GM19351 (cell line): ENCODE data around the gene FSTL4.

Experiments used
- ATAC-seq: cut with Tn5 transposase; IDR thresholded peaks from one replicate; pipeline ENCODE4 v1.9.1; 2021; ENCODE audit warnings: mild to moderate bottlenecking, moderate library complexity; ENCODE audit not compliant: unreplicated experiment

FSTL4 gene

DNA sequence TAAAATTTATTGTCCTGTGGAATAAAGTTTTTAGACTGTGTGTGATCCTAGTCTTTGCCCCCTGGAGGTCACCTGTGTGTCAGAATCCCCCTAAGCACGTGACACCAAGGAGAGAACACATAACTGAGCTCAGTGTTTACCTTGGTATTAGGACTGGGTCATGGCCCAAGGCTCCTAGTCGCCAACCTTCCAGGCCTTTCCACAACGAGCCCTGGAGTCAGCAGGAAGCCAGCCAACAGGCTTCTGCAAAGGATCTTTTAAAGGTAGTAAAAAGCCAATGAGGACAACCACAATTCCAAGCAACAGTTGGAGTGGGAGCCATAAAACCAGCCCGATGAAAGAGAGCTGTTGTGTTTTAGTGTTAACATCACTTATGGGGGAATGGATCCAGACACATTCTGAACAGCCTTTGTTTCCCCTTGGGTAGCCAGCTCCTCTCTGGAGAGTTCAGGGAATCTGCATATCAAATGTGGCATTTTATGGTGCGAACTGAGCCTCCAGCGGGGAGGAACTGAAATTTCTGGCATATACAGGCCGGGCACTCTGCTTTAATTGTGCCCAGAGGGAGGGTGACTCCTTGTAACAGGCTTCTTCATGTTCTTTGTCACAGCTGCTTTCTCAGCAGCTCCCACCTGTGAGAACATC, 239.9 kb downstream of the FSTL4 start:
- ATAC-seq: no peak

DNA sequence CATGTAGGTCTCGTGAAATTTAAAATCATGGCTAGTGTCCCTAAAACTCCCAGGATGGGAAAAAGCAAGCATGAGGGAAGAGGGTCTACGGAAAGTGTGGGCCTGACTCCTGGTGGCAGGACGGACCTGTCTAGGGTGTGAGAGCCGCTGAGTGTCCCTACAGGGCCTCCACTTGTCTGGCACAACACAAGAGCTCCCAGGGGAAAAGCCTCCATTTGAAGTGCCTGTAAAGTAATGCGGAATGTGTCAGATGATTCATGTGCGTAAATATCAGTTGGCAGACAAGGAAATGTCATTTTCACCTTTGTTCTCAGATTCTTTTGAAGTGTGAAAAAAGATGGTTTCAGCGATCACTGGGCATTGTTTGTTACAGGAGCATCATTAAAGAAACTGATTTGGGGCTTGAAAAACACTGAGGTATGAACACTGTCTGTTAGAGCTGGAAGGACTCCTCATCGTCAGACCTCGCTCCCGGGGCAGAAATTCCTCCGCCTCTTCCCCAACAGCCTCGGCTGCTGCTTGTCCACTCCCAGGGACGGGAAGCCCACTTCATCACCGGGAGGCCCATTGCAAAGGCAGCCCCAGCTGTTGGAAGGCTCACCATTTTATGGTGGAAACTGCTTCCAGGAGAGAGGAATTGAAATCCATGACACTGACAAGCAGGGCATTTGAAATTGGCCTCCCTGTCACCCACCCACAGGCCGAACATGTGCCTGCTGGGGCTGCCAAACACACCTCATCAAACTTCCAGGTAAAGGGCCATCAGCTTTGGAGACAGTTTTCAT, 240.8 kb downstream of the FSTL4 start:
- no peak for ATAC-seq

DNA sequence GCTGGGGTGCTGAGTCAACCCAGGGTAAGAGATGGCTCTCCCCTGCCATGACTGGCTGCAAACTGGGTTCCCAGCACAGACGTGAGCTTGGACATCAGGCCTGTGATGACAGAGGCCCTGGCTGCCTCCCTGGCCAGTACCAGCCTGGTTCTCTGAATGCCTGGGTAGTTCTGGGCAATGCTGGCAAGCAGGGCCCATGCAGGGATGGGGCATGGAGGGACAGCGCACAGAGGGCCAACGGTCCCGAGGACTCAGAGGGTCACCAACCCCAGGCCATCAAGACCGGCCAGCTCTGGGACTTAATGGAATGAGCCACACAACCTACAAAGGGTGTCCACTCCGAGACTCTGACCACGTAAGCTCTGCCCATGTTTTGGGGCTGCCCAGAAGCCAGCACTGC, 241.4 kb downstream of the FSTL4 start:
- ATAC-seq: no peak

DNA sequence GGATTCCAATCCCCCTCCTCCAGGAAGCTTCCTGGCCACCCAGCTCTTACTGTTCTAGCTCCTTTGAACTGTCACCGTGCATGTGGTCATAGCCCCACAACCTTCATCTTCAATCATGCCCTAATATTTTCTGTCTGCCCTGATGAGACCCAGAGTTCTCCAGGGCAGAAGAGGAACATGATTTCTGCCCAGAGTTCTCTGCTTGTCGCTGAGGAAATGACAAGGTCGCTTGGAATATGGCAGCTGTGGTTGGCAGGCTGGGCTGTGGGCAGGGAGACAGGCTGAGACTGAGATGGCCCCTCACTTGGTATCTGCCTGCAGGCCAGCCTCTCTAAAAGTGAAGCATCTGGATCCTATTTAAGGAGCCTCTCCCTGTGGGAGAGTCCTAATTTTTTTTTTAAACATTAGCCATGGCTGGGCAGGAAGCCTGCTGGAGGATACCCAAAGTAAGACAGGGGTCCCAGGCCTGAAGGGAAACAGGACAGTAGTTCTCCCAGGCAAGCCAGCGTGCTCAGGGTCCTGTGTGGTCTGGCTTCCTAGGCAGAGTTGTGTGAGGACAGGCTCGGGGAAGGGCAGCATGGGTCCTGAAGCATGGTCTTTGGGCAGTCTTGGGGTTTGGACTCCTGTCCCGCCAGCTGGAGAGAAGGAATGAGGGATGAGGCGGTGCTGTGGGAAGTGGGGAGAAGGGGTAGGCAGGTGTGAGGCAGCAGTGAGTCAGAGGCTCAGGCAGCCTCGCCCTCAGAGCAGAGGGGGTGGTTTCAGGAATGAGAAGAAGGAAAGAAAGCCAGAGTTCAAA, 242.1 kb downstream of the FSTL4 start:
- ATAC-seq: no peak

GRCh38 chr5:133368916-133369783, 243.2 kb downstream of the FSTL4 start:
- ATAC-seq: no peak

- ATAC-seq: no peak
Observed at GRCh38 chr5:133367984-133368383, 244.4 kb downstream of the FSTL4 start.

DNA sequence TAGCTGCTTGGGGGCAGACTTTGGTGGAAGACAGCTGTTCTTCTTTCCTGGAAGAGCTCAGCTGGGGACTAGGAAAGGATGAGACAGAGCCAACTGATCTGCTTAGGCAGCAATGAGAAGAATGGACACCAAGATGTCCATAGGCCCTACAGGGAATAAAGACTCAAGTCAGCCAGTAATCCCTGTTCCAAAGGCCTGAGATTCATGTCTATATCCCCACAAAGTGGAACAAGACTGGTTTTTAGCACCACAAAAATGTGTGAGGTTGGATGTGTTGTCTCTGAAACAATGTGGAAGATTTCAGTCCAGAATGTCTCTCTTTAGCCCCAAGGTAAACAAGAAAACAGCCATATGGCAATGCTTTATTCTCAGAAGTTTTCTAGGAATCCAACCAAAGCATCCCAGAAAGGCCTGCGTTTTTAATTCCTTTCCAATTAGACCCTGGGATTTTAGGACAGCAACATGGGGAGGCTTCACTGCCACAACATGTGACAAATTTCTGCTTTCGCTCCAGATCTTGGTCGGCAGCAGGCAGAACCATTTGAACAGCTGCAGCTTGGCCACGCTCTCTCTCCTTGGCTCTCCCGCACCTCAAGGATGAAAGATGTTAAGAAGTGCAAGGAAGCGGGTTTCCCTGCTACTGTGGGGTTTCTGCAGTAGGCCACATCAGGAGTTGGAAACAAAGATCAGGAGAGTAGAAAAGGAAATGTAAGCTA, 245.1 kb downstream of the FSTL4 start:
- no peak for ATAC-seq

- ATAC-seq: no peak
Observed at GRCh38 chr5:133366438-133366837, 245.9 kb downstream of the FSTL4 start.

DNA sequence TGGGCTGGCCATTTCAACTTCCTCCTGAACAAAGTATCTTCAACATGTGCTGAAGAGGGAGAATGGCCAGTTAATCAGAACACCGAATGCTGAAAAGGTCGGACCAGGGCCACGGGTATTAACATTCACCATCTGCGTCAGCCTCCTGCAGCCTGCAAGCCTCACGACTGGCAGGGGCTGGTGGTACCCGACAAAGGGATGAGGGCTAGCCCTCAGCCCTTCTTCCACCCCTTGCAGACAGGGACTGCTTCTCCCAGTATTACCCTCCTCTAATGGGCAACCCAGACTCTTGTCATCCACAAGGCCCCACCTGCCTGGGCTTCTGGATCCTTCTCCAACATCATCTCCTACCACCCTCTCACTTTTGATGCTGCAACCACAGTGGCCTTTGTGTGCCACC, 246.6 kb downstream of the FSTL4 start:
- no peak for ATAC-seq

GRCh38 chr5:133364936-133365707, 247.2 kb downstream of the FSTL4 start:
- no peak for ATAC-seq

GRCh38 chr5:133363807-133364587, 248.3 kb downstream of the FSTL4 start:
- no peak for ATAC-seq

DNA sequence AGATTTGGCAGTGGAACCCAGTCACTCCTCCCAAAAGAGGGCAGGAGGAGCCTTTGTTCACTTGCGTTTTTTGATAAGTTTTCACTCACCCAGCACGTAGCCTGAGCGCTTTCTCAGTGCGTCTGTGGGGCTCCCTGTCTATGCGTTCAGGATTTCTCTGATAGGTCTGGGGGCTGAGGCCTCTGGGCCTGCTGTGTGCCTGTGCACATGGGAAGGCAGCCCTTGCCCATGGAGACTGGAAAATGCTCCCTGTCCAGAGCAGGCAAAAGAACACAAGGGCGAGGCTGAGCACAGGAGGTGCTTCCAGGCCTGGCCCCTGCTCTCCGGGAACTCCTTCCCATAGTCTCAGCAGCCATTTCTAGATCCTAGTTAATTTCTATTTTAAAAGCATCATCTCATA, 249.9 kb downstream of the FSTL4 start:
- ATAC-seq: no peak

DNA sequence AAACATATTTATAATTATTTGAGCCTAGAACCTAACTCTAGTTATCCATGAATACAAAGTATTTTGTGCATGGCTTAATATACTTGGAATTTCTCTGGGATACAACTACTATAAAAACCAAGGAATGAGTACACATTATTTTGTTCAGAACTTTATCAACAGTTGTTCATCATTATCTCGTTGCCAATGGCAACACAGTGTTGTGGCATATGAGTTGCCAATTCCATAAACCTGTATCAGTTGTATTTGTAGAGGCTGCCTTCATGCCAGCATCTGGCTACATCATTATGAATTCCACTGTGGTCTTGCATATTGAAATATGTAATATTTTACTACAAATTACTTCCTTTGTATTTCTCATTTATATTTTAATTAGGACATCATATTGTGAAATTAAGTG, 250.4 kb downstream of the FSTL4 start:
- no peak for ATAC-seq

DNA sequence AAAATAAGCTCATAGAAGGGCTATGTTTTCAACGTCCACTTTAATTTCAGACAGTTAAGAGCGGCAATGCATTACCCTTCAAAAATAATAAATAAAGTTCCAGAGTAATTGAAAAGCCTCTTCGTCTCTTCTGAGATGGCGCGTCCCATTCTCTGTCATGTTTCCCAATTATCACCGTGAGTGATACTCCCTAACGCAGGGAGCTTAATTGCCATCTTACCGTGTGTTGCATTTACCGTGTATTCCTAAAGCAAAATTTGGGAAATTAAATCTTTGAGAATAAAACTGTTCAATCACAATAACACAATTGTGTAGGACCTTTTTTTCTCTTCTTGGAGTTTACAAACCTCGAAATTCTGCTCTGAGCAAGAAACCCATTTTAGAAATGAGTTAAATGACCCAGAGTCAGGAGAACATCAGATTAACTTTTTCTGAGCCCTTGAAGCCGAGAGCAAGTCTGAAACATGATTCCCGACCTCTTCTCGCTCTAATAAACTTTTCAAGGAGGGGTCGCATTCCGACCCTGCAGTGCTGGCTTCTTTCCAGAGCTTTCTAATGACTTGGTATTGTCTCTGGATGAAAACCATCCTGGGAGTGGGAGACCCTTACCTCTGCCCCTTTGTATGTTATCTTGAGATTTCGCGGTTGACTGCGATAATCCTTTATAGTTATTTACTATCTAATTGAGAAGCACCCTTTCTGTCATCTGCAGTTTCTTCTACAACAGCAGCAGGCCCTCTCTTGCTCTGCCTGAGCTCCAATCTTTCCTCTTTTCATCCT, 251.5 kb downstream of the FSTL4 start:
- no peak for ATAC-seq

- no peak for ATAC-seq
Observed at GRCh38 chr5:133359861-133360260, 252.5 kb downstream of the FSTL4 start.

DNA sequence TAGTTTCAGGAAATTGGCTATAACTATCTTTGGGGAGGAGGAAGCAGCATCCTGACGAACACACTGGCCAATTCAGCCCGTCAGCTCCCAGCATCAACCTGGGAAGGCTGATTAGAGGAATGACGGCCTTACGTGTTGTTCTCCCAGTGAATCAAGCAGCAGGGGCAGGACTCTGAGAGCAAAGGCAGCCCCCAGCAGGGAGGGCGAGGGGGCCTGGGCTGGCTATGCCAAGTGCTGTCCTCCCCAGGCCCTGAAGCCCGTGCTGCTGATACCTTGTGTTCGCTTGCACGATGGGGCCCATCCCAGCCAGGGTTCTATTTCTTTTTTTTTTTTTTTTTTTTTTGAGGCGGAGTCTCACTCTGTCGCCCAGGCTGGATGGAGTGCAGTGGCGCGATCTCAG, 254.1 kb downstream of the FSTL4 start:
- no peak for ATAC-seq

GRCh38 chr5:133357758-133358157, 254.6 kb downstream of the FSTL4 start:
- ATAC-seq: no peak

DNA sequence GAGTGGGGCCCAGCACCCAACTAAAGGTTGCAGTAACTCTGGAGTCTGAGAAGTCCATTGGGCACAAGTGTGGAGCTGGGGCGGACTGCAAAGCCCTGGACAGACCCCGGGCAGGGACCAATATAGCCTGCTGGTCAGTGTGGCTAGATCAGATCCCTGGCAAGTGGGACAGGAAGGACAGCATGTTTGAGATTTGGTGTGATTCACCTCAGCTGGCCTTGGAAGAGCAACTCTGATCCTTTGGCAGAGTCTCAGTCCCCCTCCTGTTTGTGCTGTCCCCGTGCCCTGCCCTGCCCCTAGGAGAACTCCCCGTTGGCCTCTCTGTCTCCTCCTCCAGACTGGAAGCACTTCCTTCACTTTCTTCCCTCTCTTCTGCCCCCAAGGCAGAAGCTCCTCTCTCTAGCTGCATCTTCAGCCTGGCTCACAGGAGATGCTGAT, 255.3 kb downstream of the FSTL4 start:
- ATAC-seq: no peak
